Measurements from ENCODE around the gene LY9.

Gene LY9

GRCh38 chr1:160759740-160760139 lies 36.2 kb upstream of the LY9 start:
- TF ChIP-seq CTCF (conservative IDR thresholded peaks at IDR 0.05) (no peak), ZFX (IDR thresholded peaks at IDR 0.05) (no peak)
- no peak overlapping the region for H3K27ac ChIP-seq

GRCh38 chr1:160761046-160761445 lies 34.9 kb upstream of the LY9 start:
- no peak overlapping the region for H3K27ac ChIP-seq
- no peak for TF ChIP-seq CTCF (conservative IDR thresholded peaks at IDR 0.05)
- no peak for TF ChIP-seq ZFX (IDR thresholded peaks at IDR 0.05)

- TF ChIP-seq CTCF (conservative IDR thresholded peaks at IDR 0.05): no peak
- TF ChIP-seq ZFX (IDR thresholded peaks at IDR 0.05): no peak
- H3K27ac ChIP-seq: no peak overlapping the region
Observed at GRCh38 chr1:160761886-160762285, 34.1 kb upstream of the LY9 start.

- no peak for TF ChIP-seq CTCF (conservative IDR thresholded peaks at IDR 0.05)
- TF ChIP-seq ZFX (IDR thresholded peaks at IDR 0.05): no peak
- no peak overlapping the region for H3K27ac ChIP-seq
Observed at GRCh38 chr1:160763993-160764392, 32.0 kb upstream of the LY9 start.

- no peak overlapping the region for H3K27ac ChIP-seq
- TF ChIP-seq CTCF (conservative IDR thresholded peaks at IDR 0.05): no peak
- no peak for TF ChIP-seq ZFX (IDR thresholded peaks at IDR 0.05)
Observed at GRCh38 chr1:160767395-160768294, 28.3 kb upstream of the LY9 start.

- peak; percentile 51 for TF ChIP-seq CTCF (conservative IDR thresholded peaks at IDR 0.05)
- TF ChIP-seq ZFX (IDR thresholded peaks at IDR 0.05): no peak
- no peak overlapping the region for H3K27ac ChIP-seq
Observed at GRCh38 chr1:160768295-160768657, 27.7 kb upstream of the LY9 start.

- TF ChIP-seq ZFX (IDR thresholded peaks at IDR 0.05): no peak
- no peak overlapping the region for H3K27ac ChIP-seq
Observed at GRCh38 chr1:160772331-160772730, 23.6 kb upstream of the LY9 start.

GRCh38 chr1:160773093-160773492 lies 22.9 kb upstream of the LY9 start:
- H3K27ac ChIP-seq: no peak overlapping the region
- TF ChIP-seq ZFX (IDR thresholded peaks at IDR 0.05) (no peak), CTCF (conservative IDR thresholded peaks at IDR 0.05) (no peak)

All from C4-2B (cell line).